GM08714 (cell line): ENCODE data around the gene PAX5.

Experiments used
- H3K4me3 ChIP-seq: fragments of 200-500 bp; sonication (Bioruptor generic); 2 replicates; pipeline ENCODE4 v1.5.1; 2014; ENCODE audit warnings: mild to moderate bottlenecking, low read length, inconsistent platforms
- ZNF274 ChIP-seq: IDR thresholded peaks from 2 replicates; pipeline ENCODE4 v1.6.1; 2012; ENCODE audit warnings: mild to moderate bottlenecking, low read depth, low read length

Gene PAX5

GRCh38 chr9:36937346-36937745 lies 96.7 kb downstream of the PAX5 start:
- H3K4me3 ChIP-seq: no peak overlapping the region
- TF ChIP-seq ZNF274: no peak

- TF ChIP-seq ZNF274: no peak
- H3K4me3 ChIP-seq: no peak overlapping the region
These were observed 97.6 kb downstream of the PAX5 start for GRCh38 chr9:36936498-36936831.

- no peak for TF ChIP-seq ZNF274
- no peak overlapping the region for H3K4me3 ChIP-seq
These were observed 98.1 kb downstream of the PAX5 start for GRCh38 chr9:36935768-36936497.

GRCh38 chr9:36935332-36935731 lies 98.7 kb downstream of the PAX5 start:
- H3K4me3 ChIP-seq: no peak overlapping the region

GRCh38 chr9:36934478-36935065 lies 99.5 kb downstream of the PAX5 start:
- H3K4me3 ChIP-seq: no peak overlapping the region
- TF ChIP-seq ZNF274: no peak

More at GRCh38 chr9:36935332-36935731, 98.7 kb downstream of the PAX5 start:
- no peak for TF ChIP-seq ZNF274

GRCh38 chr9:36933676-36934215 lies 100.3 kb downstream of the PAX5 start:
- TF ChIP-seq ZNF274: no peak
- no peak overlapping the region for H3K4me3 ChIP-seq

- H3K4me3 ChIP-seq: no peak overlapping the region
- no peak for TF ChIP-seq ZNF274
These were observed 101.9 kb downstream of the PAX5 start for GRCh38 chr9:36932198-36932597.

GRCh38 chr9:36930941-36931340 lies 103.1 kb downstream of the PAX5 start:
- no peak for TF ChIP-seq ZNF274
- H3K4me3 ChIP-seq: no peak overlapping the region

GRCh38 chr9:36929350-36929675 lies 104.8 kb downstream of the PAX5 start:
- H3K4me3 ChIP-seq: no peak overlapping the region
- TF ChIP-seq ZNF274: no peak

- no peak for TF ChIP-seq ZNF274
- H3K4me3 ChIP-seq: no peak overlapping the region
These were observed 105.3 kb downstream of the PAX5 start for GRCh38 chr9:36928670-36929349.

GRCh38 chr9:36928210-36928609 lies 105.9 kb downstream of the PAX5 start:
- no peak for TF ChIP-seq ZNF274
- H3K4me3 ChIP-seq: no peak overlapping the region

- no peak for TF ChIP-seq ZNF274
These were observed 109.2 kb downstream of the PAX5 start for GRCh38 chr9:36924757-36925432.

GRCh38 chr9:36924071-36924470 lies 110.0 kb downstream of the PAX5 start:
- TF ChIP-seq ZNF274: no peak
- no peak overlapping the region for H3K4me3 ChIP-seq

More at GRCh38 chr9:36924757-36925432, 109.2 kb downstream of the PAX5 start:
- no peak overlapping the region for H3K4me3 ChIP-seq

- H3K4me3 ChIP-seq: no peak overlapping the region
- no peak for TF ChIP-seq ZNF274
These were observed 110.9 kb downstream of the PAX5 start for GRCh38 chr9:36923025-36923625.
